Liver (tissue), 9 donors: ENCODE data around the gene NUP50. TPM values are rescaled to one million over a fixed set of nuclear protein-coding genes. Genes with fewer than 3 reads are reported as not detected.

Experiments
- DNase-seq: peaks from one replicate; pipeline ENCODE4 v3.0.0-alpha.2; 2017; ENCODE audit warnings: low spot score
- H3K27ac ChIP-seq, 2 donors: one replicate each; pipeline ENCODE4 v1.7.0; 2013; ENCODE audit warnings: inconsistent platforms in 2 of 2, low read length in 2 of 2, control low read depth in 1 of 2, low read depth in 1 of 2, mild to moderate bottlenecking in 1 of 2
- H3K27me3 ChIP-seq, 4 donors: one replicate each; pipeline versions ENCODE4 v1.6.1 to v1.7.0; 2013; ENCODE audit warnings: low read length in 3 of 4, inconsistent platforms in 1 of 4, mild to moderate bottlenecking in 1 of 4, moderate library complexity in 1 of 4; ENCODE audit not compliant: control insufficient read depth in 4 of 4, insufficient read depth in 4 of 4
- H3K36me3 ChIP-seq, 4 donors: one replicate each; pipeline versions ENCODE4 v1.6.1 to v1.7.0; 2013; ENCODE audit warnings: low read length in 3 of 4, mild to moderate bottlenecking in 3 of 4, low read depth in 1 of 4, moderate library complexity in 1 of 4; ENCODE audit not compliant: control insufficient read depth in 4 of 4, insufficient read depth in 3 of 4
- H3K4me1 ChIP-seq, 4 donors: one replicate each; pipeline versions ENCODE4 v1.6.1 to v1.7.0; 2013; ENCODE audit warnings: low read length in 3 of 4, mild to moderate bottlenecking in 3 of 4, moderate library complexity in 1 of 4; ENCODE audit not compliant: control insufficient read depth in 4 of 4, insufficient read depth in 4 of 4
- H3K4me3 ChIP-seq, 3 donors: one replicate each; pipeline versions ENCODE4 v1.6.1 to v1.7.0; 2013; ENCODE audit warnings: low read length in 3 of 3, control low read depth in 1 of 3, low read depth in 1 of 3, mild to moderate bottlenecking in 1 of 3
- H3K9ac ChIP-seq, 2 donors: one replicate each; pipeline ENCODE4 v1.7.0; 2013; ENCODE audit warnings: low read length in 2 of 2, mild to moderate bottlenecking in 2 of 2, moderate library complexity in 2 of 2, control low read depth in 1 of 2, low read depth in 1 of 2
- H3K9me3 ChIP-seq, 4 donors: one replicate each; pipeline versions ENCODE4 v1.6.1 to v1.7.0; 2013; ENCODE audit warnings: low read length in 3 of 4; ENCODE audit not compliant: control insufficient read depth in 4 of 4
- ATF3 ChIP-seq: IDR thresholded peaks from 2 replicates; pipeline ENCODE4 v1.6.1; 2016; ENCODE audit warnings: antibody characterized with exemption
- CTCF ChIP-seq: fragments of 150-350 bp; IDR thresholded peaks from 2 replicates; pipeline ENCODE4 v1.5.1; 2017; ENCODE audit warnings: improper control_type of control experiment, low read depth, low read length; ENCODE audit not compliant: missing input control
- EGR1 ChIP-seq, 2 donors: IDR thresholded peaks; 2 replicates each; pipeline ENCODE4 v1.6.1; 2016 to 2018; ENCODE audit warnings: antibody characterized with exemption in 2 of 2, low read depth in 2 of 2
- FOXA1 ChIP-seq: IDR thresholded peaks from 2 replicates; pipeline ENCODE4 v1.6.1; 2016; ENCODE audit warnings: antibody characterized with exemption
- FOXA2 ChIP-seq: IDR thresholded peaks from 2 replicates; pipeline ENCODE4 v1.6.1; 2016; ENCODE audit warnings: antibody characterized with exemption
- GABPA ChIP-seq, 2 donors: IDR thresholded peaks in 1 of 2; conservative IDR thresholded peaks in 1 of 2; 2 replicates each; pipeline ENCODE4 v1.6.1; 2016; ENCODE audit warnings: antibody characterized with exemption in 2 of 2, mild to moderate bottlenecking in 1 of 2, moderate library complexity in 1 of 2
- HNF4A ChIP-seq, 2 donors: conservative IDR thresholded peaks; 2 replicates each; pipeline ENCODE4 v1.6.1; 2016; ENCODE audit warnings: antibody characterized with exemption in 2 of 2, mild to moderate bottlenecking in 2 of 2
- HNF4G ChIP-seq: IDR thresholded peaks from 2 replicates; pipeline ENCODE4 v1.6.1; 2016; ENCODE audit warnings: antibody characterized with exemption
- JUND ChIP-seq, 2 donors: IDR thresholded peaks; 2 replicates each; pipeline ENCODE4 v1.6.1; 2016; ENCODE audit warnings: antibody characterized with exemption in 2 of 2
- MAX ChIP-seq: IDR thresholded peaks from 2 replicates; pipeline ENCODE4 v1.6.1; 2016; ENCODE audit warnings: antibody characterized with exemption
- NR2F2 ChIP-seq: IDR thresholded peaks from 2 replicates; pipeline ENCODE4 v1.6.1; 2016; ENCODE audit warnings: antibody characterized with exemption
- RAD21 ChIP-seq, 2 donors: IDR thresholded peaks; 2 replicates each; pipeline ENCODE4 v1.6.1; 2016; ENCODE audit warnings: antibody characterized with exemption in 2 of 2, mild to moderate bottlenecking in 2 of 2
- REST ChIP-seq: IDR thresholded peaks from 2 replicates; pipeline ENCODE4 v1.6.1; 2016; ENCODE audit warnings: antibody characterized with exemption, mild to moderate bottlenecking
- RXRA ChIP-seq, 2 donors: IDR thresholded peaks; 2 replicates each; pipeline ENCODE4 v1.6.1; 2017 to 2018; ENCODE audit warnings: antibody characterized with exemption in 2 of 2, mild to moderate bottlenecking in 1 of 2
- SP1 ChIP-seq: IDR thresholded peaks from 2 replicates; pipeline ENCODE4 v1.6.1; 2018; ENCODE audit warnings: antibody characterized with exemption, mild to moderate bottlenecking
- TAF1 ChIP-seq: conservative IDR thresholded peaks from 2 replicates; pipeline ENCODE4 v1.6.1; 2016; ENCODE audit warnings: antibody characterized with exemption, mild to moderate bottlenecking
- YY1 ChIP-seq: IDR thresholded peaks from 2 replicates; pipeline ENCODE4 v1.6.1; 2016; ENCODE audit warnings: antibody characterized with exemption, mild to moderate bottlenecking
- ZBTB33 ChIP-seq: IDR thresholded peaks from 2 replicates; pipeline ENCODE4 v1.6.1; 2016; ENCODE audit warnings: antibody characterized with exemption
- WGBS: extraction: QIAGEN DNeasy Blood & Tissue Kit; methylation state at CpG from one replicate; pipeline ENCODE4 v1.1.7; 2013; 5-methylcytosine and 5-hydroxymethylcytosine counted together
- polyA plus RNA-seq, 2 donors: library from polyadenylated mRNA; stranded (reverse) in 1 of 2; unstranded in 1 of 2; fragments of 200-250 nt in 1 of 2; fragments of >200 nt in 1 of 2; fragmentation: Nextera tagmentation in 1 of 2; extraction: Ambion mirVana in 1 of 2; gene quantifications; one replicate each; pipeline versions ENCODE4 v1.2.1 to v1.2.3, GENCODE V29; 2013 to 2015
- total RNA-seq, 2 donors: library from RNA; depleted of rRNA; stranded (reverse); fragments of >200 nt; gene quantifications; one replicate each; pipeline ENCODE4 v1.2.3, GENCODE V29; 2014
- donor health status: healthy.
- donor health status: healthy.
- donor health status: healthy.
- donor health status: healthy.
- donor health status: healthy.

NUP50 gene
- total and polyA plus RNA-seq, 4 donors, result 8.7 to 48.2 (median 24.8) TPM

- Histone ChIP-seq H3K4me1 (peaks cover 19 to 31% (median 27%) of the 10 kb centered on the region in 4 donors), H3K36me3 (no peaks in the 10 kb centered on the region), H3K27me3 (no peaks in the 10 kb centered on the region), H3K27ac (peak overlapping the region in 1 of 2 donors; percentile 7), H3K9me3 (no peaks in the 10 kb centered on the region), H3K9ac (no peak overlapping the region), H3K4me3 (no peak overlapping the region)
- WGBS, result 88% methylated on average over 16 of the region's 16 CpGs
- no peak for TF ChIP-seq HNF4A (conservative IDR thresholded peaks at IDR 0.05)
- no peak for TF ChIP-seq REST
- TF ChIP-seq NR2F2, result no peak
- no peak for TF ChIP-seq HNF4G
- no peak for TF ChIP-seq CTCF
- no peak for TF ChIP-seq RAD21 (IDR thresholded peaks at IDR 0.05)
- TF ChIP-seq EGR1 (IDR thresholded peaks at IDR 0.05; ENCODE audit: low read depth in 2 of 2), result no peak
- no peak for TF ChIP-seq ATF3
- TF ChIP-seq GABPA (IDR thresholded peaks at IDR 0.05 in 1 of 2, conservative IDR thresholded peaks at IDR 0.05 in 1 of 2), result no peak
- no peak for TF ChIP-seq MAX
- TF ChIP-seq FOXA2, result no peak
- TF ChIP-seq FOXA1, result no peak
- TF ChIP-seq RXRA (IDR thresholded peaks at IDR 0.05), result no peak
- no peak for TF ChIP-seq TAF1
- TF ChIP-seq SP1, result no peak
- no peak for TF ChIP-seq ZBTB33
- no peak for TF ChIP-seq JUND (IDR thresholded peaks at IDR 0.05)
- no peak for TF ChIP-seq YY1
- no peak for DNase-seq
Measured at GRCh38 chr22:45227645-45228400, 64.1 kb downstream of the NUP50 start.
